ENCODE results near the gene CD2.

DNA sequence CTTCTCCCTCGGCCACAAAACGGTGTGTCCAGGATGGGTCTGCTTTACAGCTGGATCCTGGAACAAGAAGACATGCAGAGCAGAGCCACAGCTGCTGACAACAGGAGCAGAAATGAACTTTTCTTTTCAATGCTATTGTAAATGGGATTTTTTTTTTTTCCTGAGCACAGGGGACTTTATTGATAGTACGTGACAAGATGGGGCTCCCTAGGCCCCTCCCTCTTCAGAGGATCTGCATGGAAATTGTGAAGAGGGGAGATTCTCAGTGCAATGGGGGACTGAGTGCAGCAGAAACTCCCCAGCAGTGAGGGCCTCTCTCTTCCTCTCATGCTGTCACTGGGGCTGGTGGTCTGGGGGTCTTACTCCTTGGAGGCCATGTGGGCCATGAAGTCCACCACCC, 40.8 kb upstream of the CD2 start:
- TF ChIP-seq POLR2A (IDR thresholded peaks at IDR 0.05) (no peak), POLR2AphosphoS5 (IDR thresholded peaks at IDR 0.05) (no peak), EP300 (IDR thresholded peaks at IDR 0.05) (no peak)
- TF ChIP-seq, protein P1, sequence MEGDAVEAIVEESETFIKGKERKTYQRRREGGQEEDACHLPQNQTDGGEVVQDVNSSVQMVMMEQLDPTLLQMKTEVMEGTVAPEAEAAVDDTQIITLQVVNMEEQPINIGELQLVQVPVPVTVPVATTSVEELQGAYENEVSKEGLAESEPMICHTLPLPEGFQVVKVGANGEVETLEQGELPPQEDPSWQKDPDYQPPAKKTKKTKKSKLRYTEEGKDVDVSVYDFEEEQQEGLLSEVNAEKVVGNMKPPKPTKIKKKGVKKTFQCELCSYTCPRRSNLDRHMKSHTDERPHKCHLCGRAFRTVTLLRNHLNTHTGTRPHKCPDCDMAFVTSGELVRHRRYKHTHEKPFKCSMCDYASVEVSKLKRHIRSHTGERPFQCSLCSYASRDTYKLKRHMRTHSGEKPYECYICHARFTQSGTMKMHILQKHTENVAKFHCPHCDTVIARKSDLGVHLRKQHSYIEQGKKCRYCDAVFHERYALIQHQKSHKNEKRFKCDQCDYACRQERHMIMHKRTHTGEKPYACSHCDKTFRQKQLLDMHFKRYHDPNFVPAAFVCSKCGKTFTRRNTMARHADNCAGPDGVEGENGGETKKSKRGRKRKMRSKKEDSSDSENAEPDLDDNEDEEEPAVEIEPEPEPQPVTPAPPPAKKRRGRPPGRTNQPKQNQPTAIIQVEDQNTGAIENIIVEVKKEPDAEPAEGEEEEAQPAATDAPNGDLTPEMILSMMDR (IDR thresholded peaks at IDR 0.05), result no peak
